Epithelial cell of proximal tubule (primary cell): Measurements from ENCODE around the gene DOK7. TPM values are rescaled to one million over a fixed set of nuclear protein-coding genes. Genes with fewer than 3 reads are reported as not detected.

Experiments
- DNase-seq: peaks from one replicate; pipeline ENCODE4 v3.0.0-alpha.2; 2011; ENCODE audit warnings: low read depth
- H3K4me3 ChIP-seq: 2 replicates; pipeline ENCODE4 v1.5.1; 2011; ENCODE audit warnings: low read depth, mild to moderate bottlenecking, low read length
- total RNA-seq: library from RNA; depleted of rRNA; stranded (reverse); fragments of >200 nt; gene quantifications from 2 replicates; pipeline ENCODE4 v1.2.3, GENCODE V29; 2015
- TF ChIP-seq, protein P1 (sequence below): conservative IDR thresholded peaks from 2 replicates; pipeline ENCODE4 v1.5.1; 2012; ENCODE audit warnings: low read depth, mild to moderate bottlenecking, low read length

DOK7 gene
- total RNA-seq, 1 donor from 2014 or later, result 0.81 TPM

DNA sequence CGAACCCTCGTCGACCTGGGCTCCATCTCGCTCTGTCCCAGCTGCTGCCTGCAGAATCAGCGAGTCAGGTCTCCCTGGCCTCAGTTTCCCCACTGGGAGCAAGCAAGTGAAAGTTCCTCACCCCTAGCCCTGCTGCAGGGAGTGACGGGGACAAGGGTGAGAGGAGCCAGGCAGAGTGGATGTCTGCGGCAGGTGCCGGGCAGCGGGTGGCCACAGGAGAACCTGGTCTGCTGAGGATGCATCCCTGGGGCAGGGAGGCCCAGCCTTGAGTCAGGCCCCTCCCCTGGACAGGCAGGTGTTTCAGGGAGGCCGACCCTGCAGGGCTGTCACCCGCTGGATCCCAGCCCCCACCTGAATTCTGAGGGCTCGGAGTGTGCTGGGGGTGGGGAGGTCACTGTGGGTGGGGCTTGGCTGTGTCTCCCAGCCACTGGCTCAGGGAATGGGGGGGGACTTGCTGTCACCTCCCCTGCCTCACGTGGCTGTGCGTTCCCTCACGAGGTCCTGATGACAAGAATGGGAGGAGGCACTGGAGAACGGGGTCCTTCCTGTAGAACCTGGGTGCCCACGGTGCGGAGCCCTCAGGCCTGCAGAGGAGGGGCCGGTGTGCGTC lies 35.9 kb downstream of the DOK7 start:
- no peak overlapping the region for H3K4me3 ChIP-seq
- DNase-seq, result no peak
- TF ChIP-seq, protein P1, sequence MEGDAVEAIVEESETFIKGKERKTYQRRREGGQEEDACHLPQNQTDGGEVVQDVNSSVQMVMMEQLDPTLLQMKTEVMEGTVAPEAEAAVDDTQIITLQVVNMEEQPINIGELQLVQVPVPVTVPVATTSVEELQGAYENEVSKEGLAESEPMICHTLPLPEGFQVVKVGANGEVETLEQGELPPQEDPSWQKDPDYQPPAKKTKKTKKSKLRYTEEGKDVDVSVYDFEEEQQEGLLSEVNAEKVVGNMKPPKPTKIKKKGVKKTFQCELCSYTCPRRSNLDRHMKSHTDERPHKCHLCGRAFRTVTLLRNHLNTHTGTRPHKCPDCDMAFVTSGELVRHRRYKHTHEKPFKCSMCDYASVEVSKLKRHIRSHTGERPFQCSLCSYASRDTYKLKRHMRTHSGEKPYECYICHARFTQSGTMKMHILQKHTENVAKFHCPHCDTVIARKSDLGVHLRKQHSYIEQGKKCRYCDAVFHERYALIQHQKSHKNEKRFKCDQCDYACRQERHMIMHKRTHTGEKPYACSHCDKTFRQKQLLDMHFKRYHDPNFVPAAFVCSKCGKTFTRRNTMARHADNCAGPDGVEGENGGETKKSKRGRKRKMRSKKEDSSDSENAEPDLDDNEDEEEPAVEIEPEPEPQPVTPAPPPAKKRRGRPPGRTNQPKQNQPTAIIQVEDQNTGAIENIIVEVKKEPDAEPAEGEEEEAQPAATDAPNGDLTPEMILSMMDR, result no peak

DNA sequence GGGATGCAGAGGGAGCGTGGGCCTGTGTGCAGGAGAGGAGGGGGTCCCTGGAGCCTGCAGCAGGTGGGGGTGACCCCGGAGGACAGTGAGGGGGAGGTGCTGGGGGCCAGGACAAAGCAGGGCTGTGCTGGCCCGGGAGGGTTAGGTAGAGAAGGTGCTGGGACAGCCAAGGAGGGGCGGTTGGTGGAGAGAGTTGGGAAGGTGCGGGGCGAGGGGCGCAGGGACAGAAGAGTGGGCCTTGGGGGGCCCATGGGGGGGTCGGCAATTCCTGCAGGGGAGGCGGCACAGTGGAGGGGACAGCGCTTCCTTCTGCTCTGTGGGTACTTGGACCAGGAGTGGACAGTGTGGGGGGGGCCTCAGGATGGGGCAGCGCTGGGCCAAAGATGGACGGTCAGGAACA lies 36.6 kb downstream of the DOK7 start:
- DNase-seq, result no peak
- TF ChIP-seq, protein P1, result no peak
- H3K4me3 ChIP-seq, result no peak overlapping the region

DNA sequence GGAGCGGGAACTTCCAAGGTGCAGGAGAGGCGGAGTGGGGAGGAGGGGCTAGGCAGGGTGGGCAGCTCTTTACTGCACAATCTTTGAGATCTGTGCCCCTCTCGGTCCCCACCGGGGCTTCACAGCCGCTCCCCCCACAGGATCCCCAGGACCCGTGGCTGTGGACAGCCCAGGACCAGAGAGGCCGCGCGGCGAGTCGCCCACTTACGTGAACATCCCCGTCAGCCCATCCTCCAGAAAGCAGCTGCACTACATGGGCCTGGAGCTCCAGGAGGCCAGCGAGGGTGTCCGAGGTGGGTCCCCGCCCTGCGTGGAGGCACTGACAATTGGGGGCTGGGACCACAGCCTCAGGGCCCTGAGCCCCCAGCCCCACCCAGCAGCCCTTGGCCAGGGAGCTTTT lies 37.0 kb downstream of the DOK7 start:
- TF ChIP-seq, protein P1, result no peak
- H3K4me3 ChIP-seq, result no peak overlapping the region
- DNase-seq, result no peak

DNA sequence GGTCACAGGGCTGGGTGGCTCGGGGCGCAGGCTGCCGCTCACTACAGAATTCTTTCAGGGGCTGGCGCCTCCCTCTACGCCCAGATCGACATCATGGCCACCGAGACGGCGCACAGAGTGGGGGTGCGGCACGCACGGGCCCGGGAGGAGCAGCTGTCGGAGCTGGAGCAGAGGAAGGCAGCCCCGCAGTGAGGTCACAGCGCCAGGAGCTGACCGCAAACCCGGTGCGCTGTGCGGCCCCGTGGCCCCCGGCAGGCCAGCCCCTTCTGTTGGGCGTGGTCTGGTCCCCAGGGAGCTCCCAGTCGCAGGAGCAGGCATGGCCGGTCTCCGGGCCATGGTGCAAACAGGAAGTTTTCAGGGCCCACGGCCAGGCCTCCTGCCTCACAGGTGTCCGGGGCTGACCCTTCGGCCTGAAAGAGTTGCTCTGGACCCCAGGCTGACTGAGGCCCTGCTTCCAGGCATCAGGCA lies 37.6 kb downstream of the DOK7 start:
- TF ChIP-seq, protein P1, result no peak
- no peak overlapping the region for H3K4me3 ChIP-seq
- DNase-seq, result no peak

DNA sequence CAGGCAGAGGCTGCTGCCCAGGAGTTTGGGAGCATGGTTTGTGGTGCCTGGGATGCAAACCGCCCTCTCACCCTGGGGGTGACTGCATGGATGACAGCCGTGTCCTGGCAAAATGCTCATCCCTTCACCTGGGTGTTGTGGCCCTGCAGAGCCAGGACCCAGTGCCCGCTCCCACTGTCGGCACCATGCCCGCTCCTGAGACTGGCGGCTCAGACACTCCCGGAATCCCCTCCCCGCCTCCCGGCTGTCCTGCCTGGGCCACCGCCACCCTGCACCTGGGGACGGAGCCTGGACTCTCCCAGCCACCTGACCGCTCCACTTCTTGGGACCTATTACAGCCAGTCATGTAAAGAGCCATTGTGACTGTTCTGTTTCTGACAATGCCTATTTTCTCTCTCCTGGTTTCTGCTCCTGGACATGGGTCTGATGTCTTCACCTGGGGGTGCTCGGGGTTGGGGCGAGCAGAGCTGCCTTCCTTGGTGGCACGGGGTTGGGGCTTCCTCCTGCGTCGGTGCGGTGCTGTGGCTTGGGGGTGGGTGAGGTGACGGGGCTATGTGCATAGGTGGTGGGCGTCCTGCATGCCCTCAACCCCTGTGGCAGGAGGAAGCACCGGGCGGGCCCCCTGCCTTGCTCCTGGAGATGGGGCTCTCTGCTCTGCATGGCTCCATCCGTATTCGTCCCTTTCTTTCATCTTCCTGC lies 38.2 kb downstream of the DOK7 start:
- H3K4me3 ChIP-seq, result no peak overlapping the region
- DNase-seq, result no peak
- TF ChIP-seq, protein P1, result no peak

DNA sequence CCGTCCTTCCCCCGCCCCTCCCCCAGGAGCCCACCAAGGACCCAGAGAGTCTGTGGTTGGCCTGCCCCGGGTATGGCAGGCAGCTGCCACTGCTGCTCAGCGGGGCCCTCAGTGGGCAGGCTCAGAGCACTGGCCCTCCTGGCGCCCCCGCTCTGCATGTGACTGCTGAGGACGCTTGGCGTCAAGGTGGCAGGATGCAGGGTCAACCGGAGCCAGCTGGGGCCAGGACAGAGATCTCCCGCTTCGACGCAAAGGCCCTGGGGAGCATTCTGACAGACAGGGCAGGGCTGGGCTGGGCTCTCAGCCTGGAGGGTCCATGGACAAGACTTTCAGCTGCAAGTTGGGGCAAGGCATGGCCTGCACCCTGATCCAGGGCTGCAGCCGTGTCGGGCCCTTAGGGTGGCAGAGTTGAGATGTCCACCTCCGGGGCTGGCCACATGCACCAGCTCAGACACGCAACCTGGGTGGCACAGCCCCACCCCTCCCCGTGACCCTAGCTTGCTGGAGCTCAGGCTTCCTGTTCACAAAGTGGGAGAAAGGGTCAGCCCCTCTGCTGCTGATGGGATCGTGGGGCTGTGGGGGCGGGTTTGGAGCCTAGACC lies 38.8 kb downstream of the DOK7 start:
- TF ChIP-seq, protein P1, result no peak
- H3K4me3 ChIP-seq, result no peak overlapping the region
- no peak for DNase-seq
